Naive B cell (primary cell): ENCODE measurements around the gene SNURF. TPM values are rescaled to one million over a fixed set of nuclear protein-coding genes. Genes with fewer than 3 reads are reported as not detected.
"Not testable (repeated sequence)": the region's sequence is repeated elsewhere in the genome, so short reads cannot be mapped to it uniquely, and the experiment has no call there.

ENCODE experiments used
- ATAC-seq, 2 donors: fragments of 150-1000 bp; cut with Tn5 transposase; 2 replicates each; pipeline ENCODE4 v1.10.0; 2021; ENCODE audit warnings: low read depth in 2 of 2, mild to moderate bottlenecking in 2 of 2, moderate library complexity in 2 of 2
- DNase-seq: peaks from one replicate; pipeline ENCODE4 v3.0.0; 2022
- H3K27ac Mint-ChIP-seq, 6 donors: one replicate each; pipeline ENCODE4 v1.8.0; 2020 to 2022; ENCODE audit warnings: mild to moderate bottlenecking in 6 of 6, mixed read lengths in 6 of 6, moderate library complexity in 5 of 6, inconsistent platforms in 2 of 6
- H3K27me3 Mint-ChIP-seq, 3 donors: one replicate each; pipeline ENCODE4 v1.8.0; 2021 to 2022; ENCODE audit warnings: mixed read lengths in 3 of 3, mild to moderate bottlenecking in 1 of 3
- H3K36me3 Mint-ChIP-seq, 2 donors: one replicate each; pipeline ENCODE4 v1.8.0; 2020 to 2022; ENCODE audit warnings: mixed read lengths in 2 of 2, inconsistent platforms in 1 of 2, mild to moderate bottlenecking in 1 of 2
- H3K4me1 Mint-ChIP-seq, 3 donors: one replicate each; pipeline ENCODE4 v1.8.0; 2020 to 2022; ENCODE audit warnings: mixed read lengths in 3 of 3, inconsistent platforms in 1 of 3, mild to moderate bottlenecking in 1 of 3, moderate library complexity in 1 of 3
- H3K4me3 Mint-ChIP-seq, 8 donors: one replicate each; pipeline ENCODE4 v1.8.0; 2020 to 2022; ENCODE audit warnings: mild to moderate bottlenecking in 8 of 8, mixed read lengths in 8 of 8, moderate library complexity in 8 of 8, inconsistent platforms in 2 of 8
- H3K9me3 Mint-ChIP-seq, 7 donors: one replicate each; pipeline ENCODE4 v1.8.0; 2020 to 2022; ENCODE audit warnings: mixed read lengths in 7 of 7, mild to moderate bottlenecking in 5 of 7, inconsistent platforms in 2 of 7, moderate library complexity in 1 of 7
- polyA plus RNA-seq, 6 donors: library from polyadenylated mRNA; unstranded; fragments of 300-500 nt; fragmentation: Illumina TruSeq; gene quantifications; one replicate each; pipeline ENCODE4 v1.2.3, GENCODE V29; 2021; ENCODE audit warnings: low read depth in 6 of 6

The SNURF gene
- polyA plus RNA-seq, 6 donors from 2014 or later: 17.7 to 45.5 (median 20.5) TPM

DNA sequence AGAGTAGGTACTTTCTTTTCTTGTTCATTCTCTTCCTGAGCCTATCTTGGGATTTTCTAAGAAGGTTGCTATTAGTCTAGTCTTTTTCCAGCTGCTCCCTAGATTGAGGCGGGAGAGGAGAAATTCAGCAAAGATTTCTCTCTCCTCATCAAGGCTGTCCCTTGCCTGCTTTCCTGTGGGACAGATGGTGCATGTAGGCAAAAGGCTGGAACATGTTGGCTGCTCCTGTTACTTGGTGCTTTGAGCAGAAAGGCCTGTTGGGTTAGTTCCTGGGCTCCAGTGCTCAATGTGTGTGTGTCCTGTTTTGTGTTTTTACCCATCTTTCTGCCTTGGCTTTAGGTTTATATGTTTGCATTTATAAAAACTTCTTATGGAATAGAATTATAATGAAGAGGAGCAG, 9.1 kb upstream of the SNURF start:
- Mint-ChIP-seq H3K27me3 (no peaks in the 10 kb centered on the region), H3K4me3 (no peak overlapping the region), H3K9me3 (peaks cover 0 to 6% (median 4%) of the 10 kb centered on the region in 7 donors), H3K4me1 (no peaks in the 10 kb centered on the region), H3K36me3 (no peaks in the 10 kb centered on the region), H3K27ac (no peak overlapping the region)
- no peak for ATAC-seq
- no peak for DNase-seq

DNA sequence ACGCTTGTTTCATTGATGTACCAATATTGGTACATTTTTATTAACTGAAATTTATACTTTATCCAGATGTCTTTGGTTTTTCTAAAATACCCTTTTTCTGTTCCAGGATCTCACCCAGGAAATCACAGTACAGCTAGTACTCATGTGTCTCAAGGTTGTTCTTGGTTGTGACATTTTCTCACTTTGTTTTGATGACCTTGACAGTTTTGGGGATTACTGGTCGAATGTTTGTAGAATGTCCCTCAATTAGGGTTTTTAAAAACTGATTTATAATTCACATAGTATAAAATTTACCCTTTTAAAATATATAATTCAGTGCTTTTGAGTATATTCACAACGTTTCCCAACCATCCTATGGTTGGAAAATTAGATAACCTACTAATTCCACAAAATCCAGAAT, 6.3 kb upstream of the SNURF start:
- peaks cover 0 to 4% (median 0%) of the 10 kb centered on the region in 3 donors for H3K27me3 Mint-ChIP-seq
- DNase-seq: no peak
- H3K4me1 Mint-ChIP-seq: no peaks in the 10 kb centered on the region
- H3K9me3 Mint-ChIP-seq: peaks cover 0 to 12% (median 5%) of the 10 kb centered on the region in 7 donors
- H3K27ac Mint-ChIP-seq: no peak overlapping the region
- no peaks in the 10 kb centered on the region for H3K36me3 Mint-ChIP-seq
- no peak for ATAC-seq
- no peak overlapping the region for H3K4me3 Mint-ChIP-seq

DNA sequence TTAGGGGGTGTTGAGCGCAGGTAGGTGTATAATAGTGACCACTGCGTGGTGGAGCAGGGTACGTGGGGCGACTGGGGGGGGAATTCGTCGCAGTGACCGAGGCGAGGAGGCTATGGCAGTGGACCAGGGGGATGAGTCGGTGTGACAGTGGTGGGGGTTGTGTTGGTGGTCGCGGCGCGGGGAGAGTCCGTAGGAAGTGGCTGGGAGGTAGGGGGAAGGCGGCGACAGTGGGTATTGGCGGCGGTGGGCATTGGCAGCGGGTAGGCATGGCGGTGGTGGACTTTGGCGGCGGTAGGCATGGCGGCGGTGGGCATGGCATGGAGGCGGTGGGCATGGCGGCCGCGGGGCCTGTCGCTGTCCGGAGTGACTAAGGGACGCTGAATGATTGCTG, 739 bp downstream of the SNURF start:
- peak; percentile 2 for DNase-seq
- Mint-ChIP-seq H3K4me3 (peak overlapping the region; percentile 85 to 99 (median 94)), H3K27ac (peak overlapping the region; percentile 33 to 95 (median 91)), H3K4me1 (peaks cover 8 to 30% (median 19%) of the 10 kb centered on the region in 3 donors), H3K9me3 (peaks cover 0 to 14% (median 12%) of the 10 kb centered on the region in 7 donors), H3K27me3 (peaks cover 0 to 4% (median 0%) of the 10 kb centered on the region in 3 donors), H3K36me3 (peaks cover 0 to 9% of the 10 kb centered on the region in 2 donors)
- peak; percentile 11 for ATAC-seq

DNA sequence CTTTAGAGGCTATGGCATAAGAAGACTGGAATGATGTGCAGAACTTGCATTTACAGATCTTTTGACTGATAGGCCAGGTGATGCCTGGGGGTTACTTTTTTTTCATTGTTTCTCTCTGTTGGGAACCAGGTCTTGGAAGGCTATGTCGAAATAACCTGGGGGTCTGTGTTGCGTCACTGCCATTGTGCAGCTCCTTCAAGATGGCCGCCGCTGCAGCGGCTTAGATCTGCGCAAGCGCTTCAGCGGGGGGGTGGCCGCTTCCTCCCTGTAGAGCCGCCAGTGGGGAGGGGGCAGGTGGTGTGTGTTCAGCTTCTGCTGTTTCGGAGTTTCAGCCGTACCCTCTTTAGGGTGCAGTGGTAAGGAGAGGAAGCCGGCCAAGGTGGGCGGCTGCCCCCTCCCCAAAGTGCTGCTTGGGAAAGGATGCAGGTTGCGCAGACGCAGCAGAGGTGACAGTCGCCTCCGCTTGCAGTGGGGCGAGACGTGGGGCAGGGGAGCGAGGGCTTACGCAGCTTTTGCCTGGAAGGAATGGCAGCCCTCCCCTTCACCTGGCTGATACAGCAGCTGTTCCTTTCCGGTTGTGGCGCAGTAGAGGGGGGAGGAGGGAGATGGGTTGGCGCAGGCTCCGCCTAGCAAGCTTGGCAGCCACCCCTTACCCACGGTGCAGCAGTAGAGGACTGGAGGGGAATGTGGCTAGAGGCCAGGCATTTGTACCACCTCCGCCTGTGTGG, 1.5 kb downstream of the SNURF start:
- Mint-ChIP-seq H3K27ac (peak overlapping the region; percentile 72 to 95 (median 91)), H3K9me3 (peaks cover 0 to 17% (median 9%) of the 10 kb centered on the region in 7 donors), H3K27me3 (peaks cover 0 to 4% (median 0%) of the 10 kb centered on the region in 3 donors), H3K36me3 (peaks cover 0 to 9% of the 10 kb centered on the region in 2 donors), H3K4me3 (peak overlapping the region; percentile 85 to 99 (median 94)), H3K4me1 (peaks cover 8 to 34% (median 19%) of the 10 kb centered on the region in 3 donors)
- ATAC-seq (peak; percentile 70 to 76), DNase-seq (peak; percentile 62)

DNA sequence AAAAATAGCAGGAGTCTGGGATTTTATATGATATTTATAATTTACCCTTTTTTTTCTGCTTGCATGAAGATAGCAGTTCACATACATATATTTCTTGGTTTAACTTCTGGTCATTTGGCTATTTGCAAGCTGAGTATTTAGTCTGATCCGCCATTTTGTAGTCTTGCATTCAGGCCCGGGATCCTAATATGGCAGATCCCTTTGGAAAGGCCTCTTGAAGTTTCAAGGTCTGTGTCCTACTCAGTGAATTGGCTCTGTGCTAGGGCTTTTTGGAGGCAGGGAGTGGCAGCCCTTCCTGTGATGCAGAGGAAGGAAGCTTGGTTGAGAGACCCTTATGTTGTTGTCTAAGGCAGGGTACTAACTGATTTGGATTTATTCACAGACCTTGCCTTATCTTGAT, 2.9 kb downstream of the SNURF start:
- DNase-seq (no peak), ATAC-seq (no peak)
- Mint-ChIP-seq H3K36me3 (peaks cover 0 to 9% of the 10 kb centered on the region in 2 donors), H3K9me3 (peaks cover 0 to 19% (median 4%) of the 10 kb centered on the region in 7 donors), H3K27me3 (no peaks in the 10 kb centered on the region), H3K4me1 (peaks cover 8 to 34% (median 19%) of the 10 kb centered on the region in 3 donors), H3K4me3 (peak overlapping the region in 5 of 8 donors; percentile 10 to 69 (median 48)), H3K27ac (no peak overlapping the region)

DNA sequence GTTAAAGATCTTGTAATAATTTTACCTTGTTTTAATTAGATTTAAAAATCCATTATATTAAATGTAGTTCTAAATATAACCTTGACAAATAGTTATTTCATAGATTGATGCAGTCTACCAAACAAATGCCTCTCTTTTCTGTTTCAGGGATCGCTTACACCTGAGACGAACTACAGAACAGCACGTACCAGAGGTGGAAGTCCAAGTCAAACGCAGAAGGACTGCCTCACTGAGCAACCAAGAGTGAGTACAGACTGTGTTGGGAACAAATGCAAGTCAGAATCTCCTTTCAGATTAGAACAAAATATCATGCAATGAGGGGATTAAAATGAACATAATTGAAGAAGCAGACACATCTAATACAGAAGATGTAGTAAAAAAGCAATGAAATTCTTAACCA, 7.2 kb downstream of the SNURF start:
- ATAC-seq: no peak
- peaks cover 21 to 26% of the 10 kb centered on the region in 2 donors for H3K36me3 Mint-ChIP-seq
- H3K27ac Mint-ChIP-seq: no peak overlapping the region
- H3K9me3 Mint-ChIP-seq: peaks cover 0 to 19% (median 12%) of the 10 kb centered on the region in 7 donors
- H3K4me1 Mint-ChIP-seq: peaks cover 4 to 28% (median 13%) of the 10 kb centered on the region in 3 donors
- H3K4me3 Mint-ChIP-seq: no peak overlapping the region
- DNase-seq: no peak
- H3K27me3 Mint-ChIP-seq: no peaks in the 10 kb centered on the region

DNA sequence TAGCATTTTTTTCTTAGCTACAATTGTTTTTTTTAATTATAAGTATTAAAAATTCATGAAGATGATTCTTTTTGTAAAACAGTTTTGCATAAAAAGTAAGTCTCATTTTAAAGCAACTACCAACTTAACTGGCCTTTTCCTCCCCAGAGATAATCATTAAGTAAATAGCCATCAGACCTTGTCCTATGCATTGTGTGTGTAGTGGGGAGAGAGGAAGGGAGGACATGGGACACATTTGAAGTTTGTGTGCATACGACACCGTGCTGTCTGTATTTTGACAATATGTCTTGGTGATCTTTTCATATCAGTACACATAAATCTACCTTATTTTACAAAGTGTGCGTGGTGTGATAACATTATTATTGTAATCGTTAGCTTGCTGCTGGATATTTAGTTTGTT, 8.1 kb downstream of the SNURF start:
- no peak overlapping the region for H3K27ac Mint-ChIP-seq
- no peak for ATAC-seq
- peaks cover 0 to 20% (median 11%) of the 10 kb centered on the region in 7 donors for H3K9me3 Mint-ChIP-seq
- no peak overlapping the region for H3K4me3 Mint-ChIP-seq
- H3K27me3 Mint-ChIP-seq: no peaks in the 10 kb centered on the region
- DNase-seq: no peak
- peaks cover 25 to 27% of the 10 kb centered on the region in 2 donors for H3K36me3 Mint-ChIP-seq
- H3K4me1 Mint-ChIP-seq: peaks cover 0 to 20% (median 6%) of the 10 kb centered on the region in 3 donors

DNA sequence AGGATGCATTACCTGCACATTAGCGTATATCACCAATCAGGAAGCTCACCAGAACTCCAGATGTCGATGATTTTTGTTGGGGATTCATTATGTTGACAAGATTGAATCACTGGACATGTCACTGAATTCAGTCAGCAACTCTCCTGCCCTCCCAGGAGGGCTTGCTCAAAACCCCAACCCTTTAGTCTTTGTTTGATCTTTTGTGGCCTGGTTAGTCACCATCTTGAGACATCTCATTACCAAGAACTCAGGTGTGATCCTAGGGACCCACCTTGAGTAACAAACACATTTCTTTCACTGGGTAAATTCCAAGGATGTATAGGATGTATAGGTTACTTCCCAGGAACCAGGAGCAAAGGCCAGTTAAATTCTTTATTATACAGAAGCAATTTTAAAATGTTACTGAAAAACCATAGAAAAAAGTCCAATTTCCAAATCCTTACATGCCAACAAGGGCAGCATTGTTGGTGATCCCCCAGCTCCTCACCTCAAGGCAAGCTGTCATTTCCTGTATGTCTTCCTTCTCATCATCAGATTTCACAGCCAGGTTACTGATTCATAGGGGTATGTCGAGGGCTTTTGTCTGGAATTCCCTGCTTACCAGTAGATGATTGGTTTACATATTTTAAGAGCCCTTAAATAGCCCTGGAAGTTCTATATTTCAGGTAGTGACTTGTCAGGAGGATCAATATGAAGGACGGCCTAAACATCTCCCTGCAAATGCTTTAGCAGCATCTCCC, 11.7 kb downstream of the SNURF start:
- ATAC-seq: no peak

DNA sequence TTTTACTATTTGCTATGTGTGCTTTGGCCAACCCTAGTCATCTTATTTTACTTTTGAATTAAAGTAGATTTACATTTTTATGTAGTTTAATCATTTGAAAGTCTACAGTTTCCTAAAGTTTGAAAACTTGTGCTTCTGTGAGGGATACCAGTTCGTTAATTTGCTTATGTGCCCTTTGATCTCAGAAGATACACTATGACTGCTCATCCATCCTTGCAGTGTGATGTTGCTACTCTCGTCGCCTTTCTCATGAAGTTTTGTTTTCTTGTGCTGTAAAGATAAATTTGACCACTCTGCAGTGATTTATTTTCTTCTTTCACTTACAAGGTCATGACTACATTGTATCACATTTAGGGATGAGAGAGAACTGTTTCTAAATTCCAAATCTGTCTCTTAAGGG, 16.3 kb downstream of the SNURF start:
- H3K27ac Mint-ChIP-seq: no peak overlapping the region
- peaks cover 2 to 26% (median 13%) of the 10 kb centered on the region in 7 donors for H3K9me3 Mint-ChIP-seq
- peaks cover 39% of the 10 kb centered on the region in 2 donors for H3K36me3 Mint-ChIP-seq

More for the DNA sequence above, 11.7 kb downstream of the SNURF start:
- Mint-ChIP-seq H3K27me3 (no peaks in the 10 kb centered on the region), H3K4me3 (no peak overlapping the region), H3K4me1 (no peaks in the 10 kb centered on the region), H3K9me3 (peaks cover 0 to 22% (median 7%) of the 10 kb centered on the region in 7 donors), H3K27ac (no peak overlapping the region), H3K36me3 (peaks cover 27 to 40% of the 10 kb centered on the region in 2 donors)
- DNase-seq: no peak

DNA sequence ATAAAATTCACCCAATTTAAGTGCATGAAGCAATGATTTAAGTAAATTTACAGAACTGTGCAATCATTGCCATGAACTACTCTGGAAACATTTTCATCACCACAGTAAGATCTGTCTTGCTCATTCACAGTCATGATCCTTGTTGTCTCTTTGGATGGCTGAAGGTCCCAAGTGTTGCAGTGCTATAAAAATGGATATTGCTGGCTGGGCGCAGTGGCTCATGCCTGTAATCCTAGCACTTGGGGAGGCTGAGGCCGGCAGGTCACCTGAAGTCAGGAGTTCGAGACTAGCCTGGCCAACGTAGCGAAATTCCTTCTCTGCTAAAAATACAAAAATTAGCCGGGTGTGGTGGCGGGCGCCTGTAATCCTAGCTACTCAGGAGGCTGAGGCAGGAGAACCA, 17.0 kb downstream of the SNURF start:
- Mint-ChIP-seq H3K4me3 (peak overlapping the region in 1 of 8 donors; percentile 56), H3K27ac (no peak overlapping the region), H3K36me3 (peaks cover 39 to 40% of the 10 kb centered on the region in 2 donors), H3K4me1 (no peaks in the 10 kb centered on the region), H3K27me3 (no peaks in the 10 kb centered on the region), H3K9me3 (peaks cover 2 to 30% (median 13%) of the 10 kb centered on the region in 7 donors)
- ATAC-seq (no peak), DNase-seq (no peak)

More for the DNA sequence above, 16.3 kb downstream of the SNURF start:
- Mint-ChIP-seq H3K4me1 (no peaks in the 10 kb centered on the region), H3K27me3 (no peaks in the 10 kb centered on the region), H3K4me3 (no peak overlapping the region)
- DNase-seq (no peak), ATAC-seq (no peak)

DNA sequence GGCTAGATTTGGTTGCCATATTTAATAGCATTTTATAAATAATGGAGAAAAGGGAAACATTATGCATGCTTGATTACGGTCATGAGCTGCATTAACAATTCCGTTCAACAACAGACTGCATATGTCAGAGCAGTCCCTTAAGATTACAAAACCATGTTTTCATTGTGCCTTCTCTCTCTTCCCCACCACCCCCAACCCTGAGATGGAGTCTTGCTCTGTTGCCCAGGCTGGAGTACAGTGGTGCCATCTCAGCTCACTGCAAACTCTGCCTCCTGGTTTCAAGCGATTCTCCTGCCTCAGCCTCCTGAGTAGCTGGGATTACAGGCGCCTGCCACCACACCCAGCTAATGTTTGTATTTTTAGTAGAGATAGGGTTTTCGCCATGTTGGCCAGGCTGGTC, 17.9 kb downstream of the SNURF start:
- H3K27ac Mint-ChIP-seq, H3K4me1 Mint-ChIP-seq, H3K27me3 Mint-ChIP-seq, ATAC-seq, DNase-seq, H3K4me3 Mint-ChIP-seq: not testable (repeated sequence)
- H3K36me3 Mint-ChIP-seq: peaks cover 37 to 41% of the 10 kb centered on the region in 2 donors
- H3K9me3 Mint-ChIP-seq: peaks cover 0 to 30% (median 19%) of the 10 kb centered on the region in 7 donors

DNA sequence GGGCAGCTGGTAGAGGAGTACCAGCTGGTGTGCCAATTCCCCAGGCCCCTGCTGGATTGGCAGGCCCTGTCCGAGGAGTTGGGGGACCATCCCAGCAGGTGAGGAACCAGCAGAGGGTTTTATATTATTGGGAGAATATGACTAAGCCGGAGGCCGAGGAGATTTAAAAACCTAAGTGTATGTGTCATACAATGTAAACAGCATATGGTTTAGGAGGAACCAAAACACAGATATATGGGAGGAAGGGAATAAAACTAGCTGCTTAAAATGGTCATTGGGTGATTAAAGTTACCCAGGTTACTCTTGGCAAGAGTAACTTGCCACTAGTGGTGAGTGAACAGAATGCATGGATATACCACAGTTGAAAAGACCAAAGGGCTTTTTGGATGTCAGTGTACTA, 22.1 kb downstream of the SNURF start:
- Mint-ChIP-seq H3K9me3 (peaks cover 0 to 39% (median 33%) of the 10 kb centered on the region in 7 donors), H3K27me3 (no peaks in the 10 kb centered on the region), H3K4me1 (no peaks in the 10 kb centered on the region), H3K36me3 (peaks cover 29 to 63% of the 10 kb centered on the region in 2 donors), H3K27ac (no peak overlapping the region), H3K4me3 (no peak overlapping the region)
- no peak for ATAC-seq
- no peak for DNase-seq

DNA sequence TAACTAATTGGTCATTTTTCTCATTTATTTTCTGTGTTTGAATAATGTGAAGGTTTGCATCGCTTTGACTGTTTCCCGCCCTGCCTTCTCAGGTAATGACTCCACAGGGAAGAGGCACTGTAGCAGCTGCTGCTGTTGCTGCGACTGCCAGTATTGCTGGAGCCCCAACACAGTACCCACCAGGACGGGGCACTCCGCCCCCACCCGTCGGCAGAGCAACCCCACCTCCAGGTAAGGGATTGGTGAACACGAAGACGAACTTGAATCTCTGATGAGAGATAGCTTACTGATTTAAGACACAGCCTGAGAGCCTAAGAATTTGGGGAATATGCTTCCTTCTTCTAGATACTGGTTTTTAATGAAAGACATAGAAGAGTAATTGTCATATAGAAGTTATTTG, 22.9 kb downstream of the SNURF start:
- ATAC-seq: no peak
- no peak for DNase-seq
- Mint-ChIP-seq H3K4me3 (peak overlapping the region in 1 of 8 donors; percentile 44), H3K9me3 (peaks cover 0 to 46% (median 37%) of the 10 kb centered on the region in 7 donors), H3K27ac (no peak overlapping the region), H3K27me3 (no peaks in the 10 kb centered on the region), H3K36me3 (peaks cover 34 to 69% of the 10 kb centered on the region in 2 donors), H3K4me1 (no peaks in the 10 kb centered on the region)
